NCI-H524 treated with DMSO at 0.1 percent for 48 hours (cell line): ENCODE measurements around the gene VEGFD.
"Not testable (repeated sequence)": the region's sequence is repeated elsewhere in the genome, so short reads cannot be mapped to it uniquely, and the experiment has no call there.

Source experiments
- DNase-seq: peaks from one replicate; lab custom pipeline; 2025; lab: John Stamatoyannopoulos, UW

The VEGFD gene

DNA sequence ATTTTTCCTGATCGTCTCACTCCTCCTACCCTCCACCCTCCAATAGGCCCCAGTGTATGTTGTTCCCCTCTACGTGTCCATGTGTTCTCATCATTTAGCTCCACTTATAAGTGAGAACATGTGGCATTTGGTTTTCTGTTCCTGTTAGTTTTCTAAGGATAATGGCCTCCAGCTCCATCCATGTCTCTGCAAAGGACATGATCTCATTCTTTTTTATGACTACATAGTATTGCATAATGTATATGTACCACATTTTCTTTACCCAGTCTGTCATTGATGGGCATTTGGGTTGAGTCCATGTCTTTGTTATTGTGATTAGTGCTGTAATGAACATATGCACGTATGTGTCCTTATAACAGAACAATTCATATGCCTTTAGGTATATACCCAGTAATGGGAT lies 78.3 kb downstream of the VEGFD start:
- not testable (repeated sequence) for DNase-seq

DNA sequence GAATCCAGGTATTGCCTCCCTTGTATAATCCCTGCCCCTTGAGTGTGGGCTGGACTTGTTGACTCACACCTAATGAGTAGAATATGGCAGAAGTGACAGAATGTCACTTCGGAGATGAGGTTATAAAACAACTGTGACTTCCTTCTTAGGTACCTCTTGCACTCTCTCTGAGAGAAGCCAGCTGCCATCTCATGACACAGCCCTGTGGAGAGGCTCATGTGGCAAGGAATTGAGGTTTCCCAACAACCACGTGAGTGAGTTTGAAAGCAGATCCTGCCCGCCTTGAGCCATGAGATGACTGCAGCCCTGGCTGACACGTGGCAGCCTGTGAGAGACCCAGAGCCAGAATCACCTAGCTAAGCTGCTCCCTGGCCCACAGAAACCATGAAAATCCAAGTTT lies 82.3 kb downstream of the VEGFD start:
- DNase-seq = no peak

DNA sequence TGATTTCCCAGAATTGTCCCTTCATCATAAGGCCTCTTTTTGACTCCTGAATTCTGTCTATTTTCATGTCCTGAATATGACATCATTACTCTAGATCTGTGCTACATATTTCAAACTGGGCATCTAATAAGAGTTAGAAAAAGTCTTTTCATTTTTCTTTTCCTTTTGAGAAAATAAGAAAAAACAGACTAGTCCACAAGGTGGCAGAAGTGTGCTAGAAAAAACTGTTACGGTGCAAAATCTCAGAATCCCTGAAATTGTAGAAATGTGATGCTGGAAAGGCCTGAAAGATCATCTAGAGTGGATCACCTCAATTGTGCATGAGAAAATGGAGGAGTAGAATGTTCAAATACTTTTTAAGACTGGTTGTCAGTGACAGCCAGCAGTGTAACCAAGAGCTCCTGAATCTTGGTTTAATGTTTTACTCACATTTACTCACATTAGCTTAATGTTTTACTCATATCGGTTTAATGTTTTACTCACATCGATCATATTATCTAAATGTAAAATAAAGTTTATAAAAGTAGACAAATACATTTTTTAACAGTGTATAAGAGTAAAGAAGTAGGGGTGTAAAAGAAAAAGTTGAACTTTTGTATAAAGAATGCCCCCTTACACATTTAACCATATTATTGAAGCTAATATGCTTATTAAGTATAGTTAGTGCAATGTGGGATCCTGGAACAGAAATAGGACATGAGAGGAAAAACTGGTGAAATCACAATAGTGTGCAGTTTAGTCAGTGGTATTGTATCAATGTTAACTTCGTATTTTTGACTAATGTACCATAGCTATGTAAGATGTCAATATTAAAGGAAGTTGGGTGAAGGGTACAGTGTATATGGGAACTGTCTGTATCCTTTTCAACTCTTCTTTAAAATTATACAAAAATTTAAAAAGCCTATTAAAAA lies 84.0 kb downstream of the VEGFD start:
- DNase-seq = no peak

DNA sequence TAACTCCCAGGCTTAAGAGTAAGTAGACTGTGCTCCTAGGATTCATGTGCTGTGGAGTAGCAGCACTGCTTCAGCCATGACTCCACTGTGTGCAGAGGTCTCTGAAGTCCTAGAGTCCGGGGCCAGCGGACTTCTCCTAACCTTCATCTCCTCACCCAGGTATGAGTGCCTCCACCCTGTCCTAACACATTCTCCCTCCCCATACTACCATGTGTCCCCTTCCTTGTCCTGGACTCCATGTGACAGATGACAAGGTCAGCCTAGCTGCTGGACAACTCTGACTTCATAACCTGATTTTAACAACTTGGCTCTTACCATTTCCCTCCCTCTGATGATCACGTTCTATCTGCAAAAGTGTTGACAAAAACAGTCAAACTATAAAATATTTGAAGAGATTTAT lies 85.4 kb downstream of the VEGFD start:
- DNase-seq = no peak

DNA sequence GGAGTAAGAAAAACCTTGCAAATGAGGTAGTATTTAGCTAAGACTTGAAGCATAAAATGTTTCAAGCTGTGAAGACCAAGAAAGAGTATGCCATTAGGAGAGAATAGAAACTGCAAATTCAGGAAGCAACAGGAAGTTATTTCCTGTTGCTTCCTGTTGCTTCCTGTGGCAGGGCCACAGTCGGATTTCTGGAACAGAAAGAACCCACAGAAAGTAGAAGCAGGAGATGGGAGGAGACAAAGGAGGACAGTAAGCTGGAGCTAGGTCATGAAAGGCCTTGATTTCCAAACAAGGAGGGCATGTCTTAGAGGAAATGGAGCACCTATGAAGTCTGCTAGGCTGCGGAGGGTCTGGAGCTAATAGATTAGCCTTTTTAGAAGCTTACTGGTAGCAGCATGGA lies 86.0 kb downstream of the VEGFD start:
- DNase-seq = no peak
